Upper lobe of left lung (tissue), 6 donors: ENCODE data around the gene TMEM92. TPM values are rescaled to one million over a fixed set of nuclear protein-coding genes. Genes with fewer than 3 reads are reported as not detected.

Source experiments
- ATAC-seq, 2 donors: fragments of 200-7000 bp; cut with Tn5 transposase; one replicate each; pipeline ENCODE4 v1.9.1; 2022; ENCODE audit warnings: mild to moderate bottlenecking in 2 of 2, moderate library complexity in 2 of 2; ENCODE audit not compliant: low FRiP score in 2 of 2
- DNase-seq, 2 donors: peaks; one replicate each; pipeline ENCODE4 v3.0.0-alpha.2; 2019 to 2020
- H3K27ac ChIP-seq, 4 donors: fragments of 200-600 bp; sonication (generic); one replicate each; pipeline ENCODE4 v1.5.1; 2016 to 2019
- H3K27me3 ChIP-seq, 4 donors: fragments of 200-600 bp; sonication (generic); one replicate each; pipeline ENCODE4 v1.5.1; 2017 to 2019
- H3K36me3 ChIP-seq, 4 donors: fragments of 200-600 bp; sonication (generic); one replicate each; pipeline ENCODE4 v1.5.1; 2016 to 2019
- H3K4me1 ChIP-seq, 4 donors: fragments of 200-600 bp; sonication (generic); one replicate each; pipeline ENCODE4 v1.5.1; 2018 to 2019
- H3K4me3 ChIP-seq, 4 donors: fragments of 200-600 bp; sonication (generic); one replicate each; pipeline ENCODE4 v1.5.1; 2017 to 2019; ENCODE audit warnings: mild to moderate bottlenecking in 2 of 4, moderate library complexity in 1 of 4
- H3K9me3 ChIP-seq, 4 donors: fragments of 200-600 bp; sonication (generic); one replicate each; pipeline ENCODE4 v1.5.1; 2018 to 2019
- CTCF ChIP-seq, 6 experiments: fragments of 450-650 bp in 4 of 6; fragments of 200-600 bp in 2 of 6; sonication (generic) in 2 of 6; IDR thresholded peaks; one replicate each; pipeline ENCODE4 v1.5.1; 2016 to 2019; ENCODE audit warnings: antibody characterized with exemption in 6 of 6
- EP300 ChIP-seq, 4 donors: sonication (generic); formaldehyde crosslinking; IDR thresholded peaks; one replicate each; pipeline ENCODE4 v1.5.1; 2017; ENCODE audit warnings: antibody characterized with exemption in 4 of 4, control low read depth in 2 of 4
- POLR2A ChIP-seq, 4 donors: fragments of 450-650 bp; IDR thresholded peaks; one replicate each; pipeline ENCODE4 v1.5.1; 2016 to 2017; ENCODE audit warnings: antibody characterized with exemption in 4 of 4, mild to moderate bottlenecking in 2 of 4
- POLR2AphosphoS5 ChIP-seq, 2 donors: sonication (generic); formaldehyde crosslinking; IDR thresholded peaks; one replicate each; pipeline ENCODE4 v1.5.1; 2017; ENCODE audit warnings: antibody characterized with exemption in 2 of 2
- WGBS, 2 donors: methylation state at CpG; one replicate each; pipeline ENCODE4 v1.1.5; 2017 to 2018; 5-methylcytosine and 5-hydroxymethylcytosine counted together
- total RNA-seq, 6 donors: library from RNA; depleted of rRNA in 4 of 6; stranded (reverse); fragments of >200 nt in 4 of 6; gene quantifications; one replicate each; pipeline versions ENCODE4 v1.1.0 to v1.2.1, GENCODE V29; 2016 to 2021
- donor health status: DM: no; HTN: no; CAD: no; lungs with moderate emphysema.
- donor health status: DM: no; HTN: yes; CAD: no; lungs with severe emphysema.

Gene TMEM92
- total RNA-seq, 6 donors from 2014 or later, result 1.3 to 15.7 (median 3.8) TPM

- no peak for ATAC-seq
- H3K27ac ChIP-seq, result no peak overlapping the region
- 62 to 98% methylated on average over 2 of the region's 2 CpGs for WGBS, 2 donors
- H3K36me3 ChIP-seq, result no peaks in the 10 kb centered on the region
- DNase-seq, result no peak
- no peaks in the 10 kb centered on the region for H3K27me3 ChIP-seq
- TF ChIP-seq POLR2A (IDR thresholded peaks at IDR 0.05) (no peak), CTCF (IDR thresholded peaks at IDR 0.05) (no peak), EP300 (IDR thresholded peaks at IDR 0.05) (no peak), POLR2AphosphoS5 (IDR thresholded peaks at IDR 0.05) (no peak)
- peaks cover 0 to 10% (median 2%) of the 10 kb centered on the region in 4 donors for H3K9me3 ChIP-seq
- H3K4me1 ChIP-seq, result no peaks in the 10 kb centered on the region
- no peak overlapping the region for H3K4me3 ChIP-seq
These were observed 26.0 kb upstream of the TMEM92 start for GRCh38 chr17:50248255-50248654.

- TF ChIP-seq EP300 (IDR thresholded peaks at IDR 0.05), result no peak
- no peak for TF ChIP-seq CTCF (IDR thresholded peaks at IDR 0.05)
- no peak for TF ChIP-seq POLR2AphosphoS5 (IDR thresholded peaks at IDR 0.05)
- no peak for TF ChIP-seq POLR2A (IDR thresholded peaks at IDR 0.05)
- no peaks in the 10 kb centered on the region for H3K36me3 ChIP-seq
These were observed 21.5 kb upstream of the TMEM92 start for GRCh38 chr17:50252781-50253180.

GRCh38 chr17:50255766-50256635, 18.3 kb upstream of the TMEM92 start:
- DNase-seq (no peak), ATAC-seq (no peak)
- H3K27me3 ChIP-seq, result no peaks in the 10 kb centered on the region
- H3K27ac ChIP-seq, result no peak overlapping the region
- no peak for TF ChIP-seq POLR2A (IDR thresholded peaks at IDR 0.05)
- no peak for TF ChIP-seq EP300 (IDR thresholded peaks at IDR 0.05)
- TF ChIP-seq CTCF (IDR thresholded peaks at IDR 0.05), result no peak
- TF ChIP-seq POLR2AphosphoS5 (IDR thresholded peaks at IDR 0.05), result no peak
- H3K36me3 ChIP-seq, result no peaks in the 10 kb centered on the region
- no peak overlapping the region for H3K4me3 ChIP-seq
- H3K4me1 ChIP-seq, result no peaks in the 10 kb centered on the region
- no peaks in the 10 kb centered on the region for H3K9me3 ChIP-seq
- WGBS, 2 donors, result 78 to 85% methylated on average over 11 to 12 of the region's 12 CpGs

More at GRCh38 chr17:50252781-50253180, 21.5 kb upstream of the TMEM92 start:
- WGBS, 2 donors, result 49 to 52% methylated on average over 3 of the region's 3 CpGs
- DNase-seq (no peak), ATAC-seq (no peak)
- Histone ChIP-seq H3K4me1 (no peaks in the 10 kb centered on the region), H3K27ac (no peak overlapping the region), H3K27me3 (no peaks in the 10 kb centered on the region), H3K9me3 (peaks cover 0 to 7% (median 2%) of the 10 kb centered on the region in 4 donors), H3K4me3 (no peak overlapping the region)

- TF ChIP-seq POLR2AphosphoS5 (IDR thresholded peaks at IDR 0.05) (no peak), CTCF (IDR thresholded peaks at IDR 0.05) (no peak), EP300 (IDR thresholded peaks at IDR 0.05) (no peak), POLR2A (IDR thresholded peaks at IDR 0.05) (no peak)
- Histone ChIP-seq H3K4me3 (no peak overlapping the region), H3K27ac (no peak overlapping the region), H3K4me1 (no peaks in the 10 kb centered on the region), H3K9me3 (no peaks in the 10 kb centered on the region), H3K27me3 (no peaks in the 10 kb centered on the region), H3K36me3 (no peaks in the 10 kb centered on the region)
- ATAC-seq, result no peak
- WGBS, 2 donors, result 81 to 88% methylated on average over 9 of the region's 10 CpGs
- no peak for DNase-seq
These were observed 17.2 kb upstream of the TMEM92 start for GRCh38 chr17:50256826-50257618.
